Measurements from ENCODE around the gene FARP2. TPM values are rescaled to one million over a fixed set of nuclear protein-coding genes. Genes with fewer than 3 reads are reported as not detected.

FARP2 gene
- total RNA-seq, 1 donor from 2014 or later: 46.5 TPM

GRCh38 chr2:241489733-241490680 lies 133.9 kb downstream of the FARP2 start:
- DNase-seq: no peak

- DNase-seq: peak; percentile 25
Measured at GRCh38 chr2:241490825-241491506, 134.9 kb downstream of the FARP2 start.

- peak; percentile 18 for DNase-seq
Measured at GRCh38 chr2:241491549-241492173, 135.6 kb downstream of the FARP2 start.

DNA sequence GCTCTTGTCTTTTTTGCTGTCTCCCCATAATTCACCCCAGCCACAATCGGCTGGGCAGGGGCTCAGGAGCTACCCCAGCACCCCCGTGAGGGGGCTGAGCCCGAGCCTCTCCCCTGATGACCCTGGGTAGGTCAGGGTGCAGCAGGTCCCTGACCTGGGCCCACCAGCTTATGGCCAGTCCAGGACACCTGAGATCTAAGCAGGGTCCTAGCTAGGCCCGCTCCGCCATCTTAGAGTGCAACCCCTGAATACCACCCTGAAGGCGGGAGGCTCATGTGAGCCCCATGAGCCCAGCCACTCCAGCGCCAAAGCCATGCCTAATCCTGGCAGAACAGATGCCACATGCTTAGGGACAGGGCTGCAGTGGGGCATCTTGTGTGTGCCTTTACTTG lies 136.1 kb downstream of the FARP2 start:
- no peak for DNase-seq

GRCh38 chr2:241493092-241493491 lies 137.0 kb downstream of the FARP2 start:
- DNase-seq: no peak

DNA sequence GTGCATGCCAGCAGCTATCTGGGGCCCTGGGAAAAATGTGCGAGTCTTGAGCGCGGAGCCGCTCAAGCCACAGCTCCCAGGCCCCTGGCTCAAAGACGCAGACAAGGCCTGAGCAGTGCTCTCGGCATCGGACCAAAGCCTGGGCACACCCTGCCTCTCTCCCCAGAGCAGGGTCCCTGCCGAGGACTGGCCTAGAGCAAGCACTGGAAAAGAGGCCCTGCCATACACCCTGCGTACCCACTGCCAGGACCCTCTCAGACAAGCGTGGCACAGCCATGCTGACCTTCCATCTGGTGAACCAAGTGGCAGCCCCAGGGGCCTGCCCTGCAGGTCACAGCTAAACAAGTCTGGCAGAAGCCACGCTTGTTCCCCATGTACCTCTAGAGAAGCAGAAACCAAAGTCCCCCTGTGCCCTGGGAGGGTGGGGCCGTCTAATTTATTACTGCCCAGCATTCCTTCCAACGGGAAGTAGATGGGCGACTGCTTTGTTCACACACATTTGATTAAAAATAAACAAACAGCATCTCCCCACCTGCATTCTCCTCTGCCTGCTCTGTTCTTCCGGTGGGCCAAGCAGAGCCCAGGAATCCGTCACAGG lies 138.3 kb downstream of the FARP2 start:
- DNase-seq: no peak

GRCh38 chr2:241495172-241496002 lies 139.3 kb downstream of the FARP2 start:
- no peak for DNase-seq

GRCh38 chr2:241496003-241496707 lies 140.1 kb downstream of the FARP2 start:
- no peak for DNase-seq

GRCh38 chr2:241496904-241497877 lies 141.1 kb downstream of the FARP2 start:
- no peak for DNase-seq

GRCh38 chr2:241498115-241499070 lies 142.3 kb downstream of the FARP2 start:
- DNase-seq: no peak

GRCh38 chr2:241499146-241499965 lies 143.3 kb downstream of the FARP2 start:
- DNase-seq: peak; percentile 37

DNA sequence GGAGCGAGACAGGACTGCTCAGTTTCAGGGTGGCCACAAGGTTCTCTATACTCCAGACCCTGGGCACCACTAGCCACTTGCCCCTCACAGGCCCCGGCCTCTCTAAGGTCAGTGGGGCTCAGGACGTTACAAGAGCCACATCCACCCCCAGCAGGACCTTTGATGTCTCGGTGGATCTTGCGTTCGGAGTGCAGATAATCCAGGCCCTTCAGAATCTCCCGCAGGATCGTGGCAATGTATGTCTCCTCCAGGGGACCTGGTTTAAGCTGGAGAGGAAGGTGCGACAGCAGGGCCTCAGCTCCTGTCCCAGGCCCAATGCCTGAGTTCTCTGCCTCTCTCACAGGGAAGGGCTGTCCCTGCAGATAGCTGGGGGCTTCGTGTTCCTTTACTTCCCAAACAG lies 143.9 kb downstream of the FARP2 start:
- no peak for DNase-seq

GRCh38 chr2:241500431-241500975 lies 144.4 kb downstream of the FARP2 start:
- DNase-seq: no peak

DNA sequence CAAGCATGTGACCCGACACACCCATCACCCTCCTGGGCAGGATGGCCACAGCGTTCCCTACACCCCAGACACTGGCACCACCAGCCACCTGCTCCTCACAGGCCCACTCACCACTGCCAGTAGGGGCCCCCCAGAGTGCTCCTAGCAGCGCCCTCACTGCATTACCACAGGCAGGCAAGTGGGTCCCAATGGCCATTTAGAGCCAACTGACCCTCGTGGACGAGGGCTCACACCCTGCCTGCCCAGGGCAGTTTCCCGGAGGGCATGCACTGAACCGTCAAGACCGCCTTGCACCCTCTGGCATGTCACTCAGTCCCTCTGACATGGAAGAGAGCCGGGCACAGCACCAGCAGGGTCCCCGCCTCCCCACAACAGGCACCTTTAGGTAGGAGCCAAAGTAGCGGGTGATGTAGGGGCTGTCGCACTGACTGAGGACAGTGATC lies 145.0 kb downstream of the FARP2 start:
- DNase-seq: no peak

- DNase-seq: no peak
Measured at GRCh38 chr2:241501551-241501950, 145.5 kb downstream of the FARP2 start.

DNA sequence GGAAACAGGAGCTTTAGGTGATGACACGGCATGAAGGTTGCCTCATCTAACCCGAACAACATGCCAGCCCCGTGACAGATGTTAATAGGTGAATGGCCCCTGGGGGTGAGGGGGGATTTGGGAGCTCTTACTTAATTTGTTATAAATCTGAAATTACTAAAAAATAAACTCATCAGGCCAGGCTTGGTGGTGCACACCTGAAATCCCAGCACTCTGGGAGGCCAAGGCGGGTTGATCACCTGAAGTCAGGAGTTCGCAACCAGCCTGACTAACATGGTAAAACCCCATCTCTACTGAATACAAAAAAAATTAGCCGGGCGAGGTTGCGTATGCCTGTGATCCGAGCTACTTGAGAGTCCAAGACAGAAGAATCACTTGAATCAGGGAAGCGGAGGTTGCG lies 146.2 kb downstream of the FARP2 start:
- DNase-seq: no peak

DNA sequence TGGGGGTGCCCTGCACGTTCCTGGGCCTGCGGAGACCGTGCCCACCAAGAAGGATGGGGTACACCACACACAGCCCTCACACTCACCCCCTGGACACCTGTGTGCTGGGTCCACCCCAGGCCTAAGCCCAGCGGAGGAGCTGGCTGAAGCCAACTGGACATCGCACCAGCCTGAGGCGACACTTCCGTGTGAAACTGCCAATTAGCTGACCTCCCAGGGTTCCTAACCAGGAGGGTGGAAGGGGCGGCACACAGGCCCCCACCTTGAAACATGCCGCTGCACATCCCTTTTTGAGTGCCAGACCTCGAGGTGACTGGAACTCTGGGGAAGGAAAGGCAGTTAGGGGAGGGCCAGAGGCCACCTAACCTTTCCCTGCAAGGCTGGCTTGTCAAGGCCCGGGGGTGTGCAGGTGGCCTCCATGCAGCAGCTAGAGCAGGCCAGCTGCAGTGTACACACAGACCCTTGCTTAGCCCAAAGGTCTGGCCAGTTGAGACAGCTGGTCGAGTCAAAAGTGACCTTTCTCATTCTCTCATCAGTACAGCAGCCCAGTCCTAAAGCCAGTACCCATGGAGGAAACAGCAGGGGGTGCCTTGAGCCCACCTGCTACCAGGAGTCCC lies 147.8 kb downstream of the FARP2 start:
- no peak for DNase-seq
